Measurements from ENCODE around the gene AKR1D1. TPM values are rescaled to one million over a fixed set of nuclear protein-coding genes. Genes with fewer than 3 reads are reported as not detected.

The AKR1D1 gene
- total RNA-seq, 4 donors from 2014 or later, result 0.39 TPM; not detected in 3

- TF ChIP-seq POLR2A (IDR thresholded peaks at IDR 0.05), result no peak
- TF ChIP-seq CTCF (IDR thresholded peaks at IDR 0.05), result no peak
- no peak for TF ChIP-seq EP300 (IDR thresholded peaks at IDR 0.05)
- TF ChIP-seq POLR2AphosphoS5 (IDR thresholded peaks at IDR 0.05), result no peak
- Histone ChIP-seq H3K27me3 (no peaks in the 10 kb centered on the region), H3K9me3 (no peaks in the 10 kb centered on the region), H3K4me3 (no peak overlapping the region), H3K4me1 (no peaks in the 10 kb centered on the region), H3K36me3 (no peaks in the 10 kb centered on the region), H3K27ac (no peak overlapping the region)
- 84% methylated on average over 1 of the region's 1 CpG for WGBS
- DNase-seq (ENCODE audit: low spot score in 2 of 2), result no peak
Observed at GRCh38 chr7:138079137-138079536, 2.9 kb downstream of the AKR1D1 start.

GRCh38 chr7:138081868-138082267, 5.6 kb downstream of the AKR1D1 start:
- H3K36me3 ChIP-seq, result no peaks in the 10 kb centered on the region
- DNase-seq (ENCODE audit: low spot score in 2 of 2), result no peak
- WGBS, result 92% methylated on average over 4 of the region's 4 CpGs
- TF ChIP-seq CTCF (IDR thresholded peaks at IDR 0.05) (no peak), POLR2A (IDR thresholded peaks at IDR 0.05) (no peak)
- H3K27ac ChIP-seq, result no peak overlapping the region
- H3K9me3 ChIP-seq, result no peaks in the 10 kb centered on the region
- H3K4me1 ChIP-seq, result no peaks in the 10 kb centered on the region
- H3K27me3 ChIP-seq, result no peaks in the 10 kb centered on the region
- H3K4me3 ChIP-seq, result no peak overlapping the region

- DNase-seq (ENCODE audit: low spot score in 2 of 2), result no peak
- Histone ChIP-seq H3K27me3 (no peaks in the 10 kb centered on the region), H3K27ac (no peak overlapping the region), H3K4me3 (no peak overlapping the region), H3K36me3 (no peaks in the 10 kb centered on the region), H3K9me3 (no peaks in the 10 kb centered on the region), H3K4me1 (no peaks in the 10 kb centered on the region)
- TF ChIP-seq POLR2AphosphoS5 (IDR thresholded peaks at IDR 0.05), result no peak
- no peak for TF ChIP-seq CTCF (IDR thresholded peaks at IDR 0.05)
- no peak for TF ChIP-seq EP300 (IDR thresholded peaks at IDR 0.05)
- TF ChIP-seq POLR2A (IDR thresholded peaks at IDR 0.05), result no peak
- 46% methylated on average over 3 of the region's 3 CpGs for WGBS
Observed at GRCh38 chr7:138083859-138084258, 7.6 kb downstream of the AKR1D1 start.

GRCh38 chr7:138086563-138087270, 10.5 kb downstream of the AKR1D1 start:
- WGBS, result 77% methylated on average over 5 of the region's 5 CpGs
- Histone ChIP-seq H3K4me3 (no peak overlapping the region), H3K36me3 (no peaks in the 10 kb centered on the region), H3K9me3 (no peaks in the 10 kb centered on the region), H3K27me3 (no peaks in the 10 kb centered on the region), H3K4me1 (no peaks in the 10 kb centered on the region), H3K27ac (no peak overlapping the region)
- no peak for TF ChIP-seq CTCF (IDR thresholded peaks at IDR 0.05)
- TF ChIP-seq POLR2AphosphoS5 (IDR thresholded peaks at IDR 0.05), result no peak
- no peak for TF ChIP-seq POLR2A (IDR thresholded peaks at IDR 0.05)
- no peak for TF ChIP-seq EP300 (IDR thresholded peaks at IDR 0.05)
- DNase-seq (ENCODE audit: low spot score in 2 of 2), result no peak

- no peak overlapping the region for H3K27ac ChIP-seq
- WGBS, result 91% methylated on average over 9 of the region's 9 CpGs
Observed at GRCh38 chr7:138089080-138089901, 13.0 kb downstream of the AKR1D1 start.

More at GRCh38 chr7:138089080-138089901, 13.0 kb downstream of the AKR1D1 start:
- Histone ChIP-seq H3K27me3 (no peaks in the 10 kb centered on the region), H3K4me1 (no peaks in the 10 kb centered on the region), H3K9me3 (no peaks in the 10 kb centered on the region), H3K36me3 (no peaks in the 10 kb centered on the region), H3K4me3 (no peak overlapping the region)
- DNase-seq (ENCODE audit: low spot score in 2 of 2), result no peak
- no peak for TF ChIP-seq POLR2AphosphoS5 (IDR thresholded peaks at IDR 0.05)
- no peak for TF ChIP-seq EP300 (IDR thresholded peaks at IDR 0.05)
- TF ChIP-seq CTCF (IDR thresholded peaks at IDR 0.05), result no peak
